MCF 10A (cell line): ENCODE measurements around the gene DPP8. TPM values are rescaled to one million over a fixed set of nuclear protein-coding genes. Genes with fewer than 3 reads are reported as not detected.

Experiments used
- BruUV-seq: library from RNA; stranded (reverse); fragments of 400-500 nt; replicated peaks from 2 replicates; lab custom pipeline; 2021; lab: Mats Ljungman, UMichigan
- CTCF ChIA-PET: fragments of 300-600 bp; sonication (Branson Sonifier 250); formaldehyde crosslinking; extraction: SDS; loops from one replicate; lab custom pipeline; 2021; ENCODE audit warnings: antibody characterized with exemption, inconsistent platforms; lab: Yijun Ruan, JAX
- POLR2A ChIA-PET: fragments of 300-600, 350-650 bp; sonication (Branson Sonifier 250); formaldehyde crosslinking; extraction: SDS; loops from one replicate; lab custom pipeline; 2020; ENCODE audit warnings: antibody characterized with exemption, inconsistent platforms; lab: Yijun Ruan, JAX
- DNase-seq: peaks from one replicate; pipeline ENCODE4 v3.0.0-alpha.2; 2018; ENCODE audit not compliant: unreplicated experiment
- H3K27ac Mint-ChIP-seq: one replicate; pipeline ENCODE4 v1.8.0; 2022; ENCODE audit warnings: mild to moderate bottlenecking, low read depth, mixed read lengths; ENCODE audit not compliant: unreplicated experiment
- H3K27me3 Mint-ChIP-seq: one replicate; pipeline ENCODE4 v1.8.0; 2022; ENCODE audit warnings: mixed read lengths; ENCODE audit not compliant: insufficient read depth, unreplicated experiment
- H3K36me3 Mint-ChIP-seq: one replicate; pipeline ENCODE4 v1.8.0; 2022; ENCODE audit warnings: mild to moderate bottlenecking, moderate library complexity, mixed read lengths; ENCODE audit not compliant: insufficient read depth, unreplicated experiment
- H3K4me1 Mint-ChIP-seq: one replicate; pipeline ENCODE4 v1.8.0; 2022; ENCODE audit warnings: mixed read lengths; ENCODE audit not compliant: insufficient read depth, unreplicated experiment
- H3K4me3 Mint-ChIP-seq: one replicate; pipeline ENCODE4 v1.8.0; 2022; ENCODE audit warnings: mild to moderate bottlenecking, moderate library complexity, mixed read lengths; ENCODE audit not compliant: unreplicated experiment
- H3K9me3 Mint-ChIP-seq: one replicate; pipeline ENCODE4 v1.8.0; 2022; ENCODE audit warnings: mixed read lengths; ENCODE audit not compliant: unreplicated experiment
- CTCF ChIP-seq: fragments of 200-600 bp; IDR thresholded peaks from one replicate; pipeline ENCODE4 v1.8.0; 2022; ENCODE audit warnings: antibody characterized with exemption, mild to moderate bottlenecking; ENCODE audit not compliant: unreplicated experiment
- intact Hi-C: fragments of 100-400 bp; cut with micrococcal nuclease; formaldehyde crosslinking; loops from 2 replicates; pipeline ENCODE4 v1.14.1; 2022
- total RNA-seq: library from RNA; stranded (reverse); gene quantifications from 2 replicates; pipeline ENCODE4 v1.2.3, GENCODE V29; 2022

DPP8 gene
- total RNA-seq, 1 experiment from 2014 or later: 24.5 TPM

GRCh38 chr15:65532738-65533051 is 15.2 kb upstream of the DPP8 start:
- no TSS peak for BruUV-seq
- peaks cover 31% of the 10 kb centered on the region for H3K4me1 Mint-ChIP-seq
- peak overlapping the region; percentile 73 for H3K4me3 Mint-ChIP-seq
- POLR2A ChIA-PET: interaction anchor here (1.0 kb wide), 1 partner anchor 16 kb away, joined by 4 read pairs; the partner anchor contains the start of gene DPP8
- TF ChIP-seq CTCF: no peak
- H3K36me3 Mint-ChIP-seq: peaks cover 6% of the 10 kb centered on the region
- H3K9me3 Mint-ChIP-seq: no peaks in the 10 kb centered on the region
- H3K27me3 Mint-ChIP-seq: no peaks in the 10 kb centered on the region
- DNase-seq: peak; percentile 46
- CTCF ChIA-PET: no interaction called here
- intact Hi-C loops: no loop called here
- peak overlapping the region; percentile 86 for H3K27ac Mint-ChIP-seq

- Mint-ChIP-seq H3K27me3 (no peaks in the 10 kb centered on the region), H3K4me3 (peak within 1 kb of the TSS; percentile 73), H3K27ac (no peak within 1 kb of the TSS), H3K4me1 (peaks cover 31% of the 10 kb centered on the region), H3K9me3 (no peaks in the 10 kb centered on the region), H3K36me3 (peaks cover 6% of the 10 kb centered on the region)
- BruUV-seq: TSS peak; percentile 22
- no peak for TF ChIP-seq CTCF
- intact Hi-C loops: no loop called here
- ChIA-PET CTCF (interaction anchor here (0.7 to 0.8 kb wide), 2 partner anchors 12 to 327 kb away, joined by 3 read pairs; no protein-coding TSS in a partner anchor), POLR2A (interaction anchor here (0.6 to 1.9 kb wide), 10 partner anchors 10 to 763 kb away, joined by 3 to 10 read pairs (median 4); partner anchors contain the start of genes INTS14 and PARP16)
- DNase-seq: peak; percentile 81
Observed at GRCh38 chr15:65530318-65531111, 13.0 kb upstream of the DPP8 start, which contains the start of gene HACD3. HACD3 (plus strand) TSS chr15:65530463; CDS start chr15:65530632, 169 bp downstream.

GRCh38 chr15:65529762-65530317 is 12.4 kb upstream of the DPP8 start:
- Mint-ChIP-seq H3K4me3 (peak overlapping the region; percentile 73), H3K27me3 (no peaks in the 10 kb centered on the region), H3K9me3 (no peaks in the 10 kb centered on the region), H3K36me3 (peaks cover 6% of the 10 kb centered on the region), H3K4me1 (peaks cover 26% of the 10 kb centered on the region), H3K27ac (no peak overlapping the region)
- POLR2A ChIA-PET: interaction anchor here (1.0 to 1.9 kb wide), 4 partner anchors 19 to 243 kb away, joined by 3 to 10 read pairs (median 4); partner anchors contain the start of genes INTS14 and PARP16
- DNase-seq: no peak
- intact Hi-C loops: no loop called here
- TF ChIP-seq CTCF: no peak
- BruUV-seq: no TSS peak
- CTCF ChIA-PET: interaction anchor here (0.8 to 1.1 kb wide), 2 partner anchors 49 to 327 kb away, joined by 3 read pairs; no protein-coding TSS in a partner anchor

GRCh38 chr15:65528461-65529060 is 11.1 kb upstream of the DPP8 start:
- BruUV-seq: no TSS peak
- Mint-ChIP-seq H3K27me3 (no peaks in the 10 kb centered on the region), H3K27ac (no peak overlapping the region), H3K4me1 (peaks cover 16% of the 10 kb centered on the region), H3K9me3 (no peaks in the 10 kb centered on the region), H3K4me3 (no peak overlapping the region), H3K36me3 (peaks cover 6% of the 10 kb centered on the region)
- intact Hi-C loops: no loop called here
- POLR2A ChIA-PET: no interaction called here
- no peak for DNase-seq
- CTCF ChIA-PET: interaction anchor here (0.8 to 1.1 kb wide), 2 partner anchors 8 to 48 kb away, joined by 3 to 6 read pairs; no protein-coding TSS in a partner anchor
- no peak for TF ChIP-seq CTCF
